ENCODE data around the gene TBC1D5.
"Not testable (repeated sequence)": the region's sequence is repeated elsewhere in the genome, so short reads cannot be mapped to it uniquely, and the experiment has no call there.

TBC1D5 gene

GRCh38 chr3:17705991-17706390 lies 36.4 kb downstream of the TBC1D5 start:
- DNase-seq, result not testable (repeated sequence)

GRCh38 chr3:17699815-17700214 lies 42.6 kb downstream of the TBC1D5 start:
- not testable (repeated sequence) for DNase-seq

- not testable (repeated sequence) for DNase-seq
These were observed 46.8 kb downstream of the TBC1D5 start for GRCh38 chr3:17695665-17696064.

GRCh38 chr3:17693670-17693999 lies 48.8 kb downstream of the TBC1D5 start:
- not testable (repeated sequence) for DNase-seq

- not testable (repeated sequence) for DNase-seq
These were observed 49.4 kb downstream of the TBC1D5 start for GRCh38 chr3:17692846-17693669.

GRCh38 chr3:17687566-17687965 lies 54.9 kb downstream of the TBC1D5 start:
- DNase-seq, result no peak

- DNase-seq, result no peak
These were observed 55.8 kb downstream of the TBC1D5 start for GRCh38 chr3:17686613-17687012.

GRCh38 chr3:17683542-17684207 lies 58.8 kb downstream of the TBC1D5 start:
- DNase-seq, result no peak

GRCh38 chr3:17680530-17680929 lies 61.9 kb downstream of the TBC1D5 start:
- DNase-seq, result no peak

GRCh38 chr3:17678116-17678741 lies 64.2 kb downstream of the TBC1D5 start:
- DNase-seq, result peak; percentile 2

GRCh38 chr3:17674082-17674686 lies 68.2 kb downstream of the TBC1D5 start:
- DNase-seq, result no peak

GRCh38 chr3:17672506-17672905 lies 69.9 kb downstream of the TBC1D5 start:
- no peak for DNase-seq

- no peak for DNase-seq
These were observed 71.7 kb downstream of the TBC1D5 start for GRCh38 chr3:17670749-17671148.

GRCh38 chr3:17664923-17665322 lies 77.5 kb downstream of the TBC1D5 start:
- no peak for DNase-seq

- DNase-seq, result no peak
These were observed 86.2 kb downstream of the TBC1D5 start for GRCh38 chr3:17656264-17656663.

- no peak for DNase-seq
These were observed 86.7 kb downstream of the TBC1D5 start for GRCh38 chr3:17655743-17656142.

GRCh38 chr3:17649748-17650147 lies 92.7 kb downstream of the TBC1D5 start:
- DNase-seq, result not testable (repeated sequence)

GRCh38 chr3:17648630-17649355 lies 93.6 kb downstream of the TBC1D5 start:
- not testable (repeated sequence) for DNase-seq

- DNase-seq, result peak; percentile 53
These were observed 97.2 kb downstream of the TBC1D5 start for GRCh38 chr3:17645074-17645698.

- DNase-seq, result no peak
These were observed 98.7 kb downstream of the TBC1D5 start for GRCh38 chr3:17643691-17644090.

- DNase-seq, result no peak
These were observed 100.0 kb downstream of the TBC1D5 start for GRCh38 chr3:17642474-17642873.

GRCh38 chr3:17640466-17640865 lies 102.0 kb downstream of the TBC1D5 start:
- no peak for DNase-seq
